Mucosa of rectum (tissue), 2 donors: ENCODE results near the gene LCN10.

ENCODE experiments used
- H3K27ac ChIP-seq, 2 donors: one replicate each; pipeline ENCODE4 v1.7.0; 2013; ENCODE audit warnings: inconsistent platforms in 2 of 2, low read depth in 2 of 2, low read length in 2 of 2
- H3K27me3 ChIP-seq, 2 donors: one replicate each; pipeline ENCODE4 v1.7.0; 2013; ENCODE audit warnings: low read length in 2 of 2; ENCODE audit not compliant: control insufficient read depth in 2 of 2, insufficient read depth in 2 of 2
- H3K36me3 ChIP-seq, 2 donors: one replicate each; pipeline ENCODE4 v1.7.0; 2013; ENCODE audit warnings: low read length in 2 of 2; ENCODE audit not compliant: control insufficient read depth in 2 of 2, insufficient read depth in 2 of 2
- H3K4me1 ChIP-seq, 2 donors: one replicate each; pipeline ENCODE4 v1.7.0; 2013; ENCODE audit warnings: low read length in 2 of 2, mild to moderate bottlenecking in 1 of 2; ENCODE audit not compliant: control insufficient read depth in 2 of 2, insufficient read depth in 2 of 2
- H3K4me3 ChIP-seq, 2 donors: one replicate each; pipeline ENCODE4 v1.7.0; 2013; ENCODE audit warnings: low read length in 2 of 2
- H3K9ac ChIP-seq, 2 donors: one replicate each; pipeline ENCODE4 v1.7.0; 2013; ENCODE audit warnings: low read length in 2 of 2, low read depth in 1 of 2, mild to moderate bottlenecking in 1 of 2
- H3K9me3 ChIP-seq, 2 donors: one replicate each; pipeline ENCODE4 v1.7.0; 2013; ENCODE audit warnings: low read length in 2 of 2; ENCODE audit not compliant: control insufficient read depth in 2 of 2
- donor health status: healthy.
- donor health status: Normal muscosa, but diverticular disease.

LCN10 gene

DNA sequence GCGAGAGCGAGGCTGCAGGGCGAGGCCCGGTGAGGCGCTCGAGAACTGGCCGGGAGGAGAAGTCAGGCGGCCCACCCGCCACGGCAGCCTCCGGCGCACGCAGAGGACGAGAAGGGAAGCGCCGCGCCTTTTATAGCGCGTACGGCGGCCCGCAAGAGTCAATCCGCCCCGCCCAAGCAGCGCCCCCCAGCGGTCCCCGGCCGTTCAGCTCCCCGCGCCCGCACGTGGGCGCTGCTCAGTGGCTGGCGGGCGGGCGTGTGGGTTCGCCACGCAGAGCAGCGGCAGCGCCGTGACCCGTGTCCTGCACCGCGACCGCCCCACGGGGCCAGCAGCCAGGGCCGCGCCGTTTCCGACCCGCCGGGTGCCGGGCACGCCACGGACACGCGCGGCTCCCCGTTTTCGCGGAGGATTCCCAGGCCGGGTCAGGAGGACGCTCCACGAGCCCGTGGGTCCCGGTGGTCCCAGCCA, 14.6 kb downstream of the LCN10 start:
- peak overlapping the region; percentile 67 to 96 for H3K4me3 ChIP-seq
- H3K4me1 ChIP-seq: peaks cover 28% of the 10 kb centered on the region in 2 donors
- H3K36me3 ChIP-seq: peaks cover 24 to 29% of the 10 kb centered on the region in 2 donors
- H3K27ac ChIP-seq: peak overlapping the region in 1 of 2 donors; percentile 43
- H3K9me3 ChIP-seq: no peaks in the 10 kb centered on the region
- peak overlapping the region; percentile 67 to 88 for H3K9ac ChIP-seq
- no peaks in the 10 kb centered on the region for H3K27me3 ChIP-seq

DNA sequence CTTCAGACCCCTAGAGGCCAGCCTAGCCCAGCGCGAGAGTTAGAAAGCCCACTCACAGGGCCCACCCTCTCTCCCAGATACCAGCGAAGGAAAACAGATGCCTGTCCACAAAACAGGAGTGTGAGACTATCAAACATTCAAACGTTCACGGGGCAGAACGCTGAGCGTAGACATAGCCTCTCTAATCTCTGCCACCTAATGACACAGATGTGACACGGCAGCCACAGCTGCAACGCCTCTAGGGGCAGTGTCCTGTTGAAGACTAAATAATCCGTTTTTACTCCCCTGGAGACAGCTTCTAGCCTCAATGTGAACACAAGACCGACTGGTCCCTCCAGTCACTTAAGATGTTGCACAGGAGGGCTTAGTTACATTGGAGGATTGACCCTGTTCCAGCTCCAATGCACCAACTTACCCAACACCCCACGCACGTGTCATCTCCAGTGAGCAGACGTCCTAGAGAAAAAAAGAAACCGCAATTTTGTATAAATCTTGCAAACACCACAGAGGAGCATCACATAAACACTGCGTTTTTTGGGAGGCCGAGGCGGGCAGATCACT, 16.0 kb downstream of the LCN10 start:
- Histone ChIP-seq H3K9me3 (no peaks in the 10 kb centered on the region), H3K27me3 (no peaks in the 10 kb centered on the region), H3K27ac (no peak overlapping the region), H3K4me1 (peaks cover 28% of the 10 kb centered on the region in 2 donors), H3K4me3 (peak overlapping the region; percentile 67 to 96), H3K9ac (peak overlapping the region; percentile 67 to 88), H3K36me3 (peaks cover 33 to 36% of the 10 kb centered on the region in 2 donors)

DNA sequence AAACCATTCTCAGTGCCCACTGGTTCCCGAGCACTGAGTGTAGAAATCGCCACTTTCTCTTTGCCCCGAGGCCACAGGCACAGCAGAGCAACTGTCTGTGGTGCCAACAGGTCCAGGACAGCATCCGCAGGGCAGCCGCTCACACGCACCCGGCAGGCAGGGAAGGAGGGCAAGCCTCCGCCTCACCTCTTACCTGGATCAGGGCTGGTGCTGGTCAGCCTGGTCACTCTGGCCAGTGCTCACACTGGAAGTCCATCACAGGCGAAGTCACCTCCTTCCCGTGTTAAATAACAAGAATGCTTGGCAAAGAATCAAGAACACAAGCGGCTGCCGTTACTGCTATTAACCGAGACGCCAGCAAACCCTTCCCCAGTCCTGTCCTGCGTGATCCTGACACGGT, 16.6 kb downstream of the LCN10 start:
- Histone ChIP-seq H3K9ac (no peak overlapping the region), H3K4me1 (peaks cover 28% of the 10 kb centered on the region in 2 donors), H3K9me3 (no peaks in the 10 kb centered on the region), H3K27ac (no peak overlapping the region), H3K27me3 (no peaks in the 10 kb centered on the region), H3K36me3 (peaks cover 33 to 38% of the 10 kb centered on the region in 2 donors), H3K4me3 (peak overlapping the region; percentile 67 to 96)

DNA sequence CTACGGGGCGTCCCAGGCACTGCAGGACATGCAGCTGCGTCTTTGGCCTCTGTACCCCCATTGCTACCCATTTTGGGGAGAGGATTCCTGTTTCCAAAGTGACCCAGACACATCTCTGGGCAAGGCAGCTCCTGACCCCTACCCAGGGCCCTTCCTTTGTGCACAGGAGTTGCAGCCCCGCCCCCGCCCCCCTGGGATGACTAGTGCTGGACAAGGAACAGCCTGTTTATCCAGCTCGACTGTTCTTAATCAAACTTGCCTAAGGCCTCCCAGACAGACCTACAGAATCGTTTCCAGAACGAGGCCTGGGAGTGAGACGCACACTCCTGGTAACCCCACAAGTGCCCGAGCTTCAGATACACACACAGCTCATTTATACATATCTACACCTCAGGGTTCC, 17.1 kb downstream of the LCN10 start:
- Histone ChIP-seq H3K4me1 (peaks cover 28% of the 10 kb centered on the region in 2 donors), H3K27me3 (no peaks in the 10 kb centered on the region), H3K9ac (no peak overlapping the region), H3K4me3 (peak overlapping the region in 1 of 2 donors; percentile 96), H3K9me3 (no peaks in the 10 kb centered on the region), H3K27ac (no peak overlapping the region), H3K36me3 (peaks cover 33 to 38% of the 10 kb centered on the region in 2 donors)

DNA sequence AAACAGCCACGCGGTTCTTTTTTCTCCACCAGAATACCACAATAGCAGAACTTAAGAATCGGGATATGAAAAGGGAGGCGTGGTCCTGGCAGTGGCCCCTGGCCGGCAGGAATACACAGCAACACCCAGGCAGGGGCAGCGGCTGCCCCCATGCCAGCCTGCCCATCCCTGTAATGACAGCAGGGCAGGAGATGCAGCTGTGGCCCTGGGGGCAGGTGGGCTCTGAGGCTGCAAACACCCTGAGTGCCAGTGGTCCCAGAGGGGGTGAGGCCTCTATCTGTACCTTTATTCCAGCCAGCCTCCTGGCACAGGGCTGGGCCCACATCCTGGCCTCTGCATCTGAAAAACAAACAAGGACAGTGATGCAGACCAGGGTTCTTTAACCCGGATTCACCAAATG, 18.0 kb downstream of the LCN10 start:
- no peaks in the 10 kb centered on the region for H3K9me3 ChIP-seq
- H3K36me3 ChIP-seq: peaks cover 33 to 38% of the 10 kb centered on the region in 2 donors
- H3K9ac ChIP-seq: no peak overlapping the region
- H3K4me1 ChIP-seq: peaks cover 28% of the 10 kb centered on the region in 2 donors
- H3K27ac ChIP-seq: no peak overlapping the region
- no peak overlapping the region for H3K4me3 ChIP-seq
- H3K27me3 ChIP-seq: peaks cover 0 to 5% of the 10 kb centered on the region in 2 donors

DNA sequence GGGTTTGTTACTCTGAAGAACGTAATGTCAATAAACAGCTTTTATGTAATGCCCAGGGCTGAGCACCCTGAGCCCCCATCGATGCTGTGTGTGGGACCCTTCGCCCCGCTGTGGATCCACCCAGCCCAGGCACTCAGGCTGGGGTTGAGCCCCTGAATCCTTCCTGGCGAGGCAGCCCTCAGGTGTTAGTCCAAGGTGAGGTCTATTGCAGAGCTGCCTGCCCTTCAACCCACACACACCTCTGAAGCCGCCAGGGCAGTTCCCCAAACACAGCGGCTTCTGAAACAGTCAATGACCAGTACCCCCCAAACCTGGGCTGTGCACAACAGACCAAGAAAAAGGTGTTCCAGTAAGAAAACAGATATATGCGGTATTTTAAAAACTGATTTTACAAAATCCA, 18.8 kb downstream of the LCN10 start:
- Histone ChIP-seq H3K27ac (no peak overlapping the region), H3K27me3 (peaks cover 0 to 5% of the 10 kb centered on the region in 2 donors), H3K36me3 (peaks cover 33 to 38% of the 10 kb centered on the region in 2 donors), H3K4me1 (peaks cover 28 to 30% of the 10 kb centered on the region in 2 donors), H3K4me3 (no peak overlapping the region), H3K9ac (no peak overlapping the region), H3K9me3 (no peaks in the 10 kb centered on the region)

DNA sequence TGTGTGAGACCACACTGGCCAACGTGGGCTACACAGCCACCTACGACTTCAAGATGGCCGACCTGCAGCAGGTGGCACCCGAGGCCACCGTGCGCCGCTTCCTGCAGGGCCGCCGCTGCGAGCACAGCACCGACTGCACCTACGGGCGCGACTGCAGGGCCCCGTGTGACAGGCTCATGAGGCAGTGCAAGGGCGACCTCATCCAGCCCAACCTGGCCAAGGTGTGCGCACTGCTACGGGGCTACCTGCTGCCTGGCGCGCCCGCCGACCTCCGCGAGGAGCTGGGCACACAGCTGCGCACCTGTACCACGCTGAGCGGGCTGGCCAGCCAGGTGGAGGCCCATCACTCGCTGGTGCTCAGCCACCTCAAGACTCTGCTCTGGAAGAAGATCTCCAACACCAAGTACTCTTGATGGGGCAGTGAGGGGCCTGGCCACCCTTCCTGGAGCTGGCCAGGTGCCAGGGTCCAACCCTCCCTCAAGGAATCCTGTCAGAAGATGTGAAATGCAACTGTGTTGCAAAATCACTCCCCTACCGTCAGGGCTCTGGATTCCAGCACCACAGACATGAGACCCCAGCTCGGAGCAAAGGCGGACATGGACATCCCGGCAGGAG, 19.3 kb downstream of the LCN10 start:
- peaks cover 23 to 25% of the 10 kb centered on the region in 2 donors for H3K4me1 ChIP-seq
- peaks cover 33 to 38% of the 10 kb centered on the region in 2 donors for H3K36me3 ChIP-seq

DNA sequence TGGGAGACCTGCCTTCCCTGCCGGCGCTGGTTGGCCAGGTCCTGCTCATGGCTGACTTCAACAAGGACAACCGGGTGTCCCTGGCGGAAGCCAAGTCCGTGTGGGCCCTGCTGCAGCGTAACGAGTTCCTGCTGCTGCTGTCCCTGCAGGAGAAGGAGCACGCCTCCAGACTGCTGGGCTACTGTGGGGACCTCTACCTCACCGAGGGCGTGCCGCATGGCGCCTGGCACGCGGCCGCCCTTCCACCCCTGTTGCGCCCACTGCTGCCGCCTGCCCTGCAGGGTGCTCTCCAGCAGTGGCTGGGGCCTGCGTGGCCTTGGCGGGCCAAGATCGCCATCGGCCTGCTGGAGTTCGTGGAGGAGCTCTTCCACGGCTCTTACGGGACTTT, 19.8 kb downstream of the LCN10 start:
- Histone ChIP-seq H3K4me3 (no peak overlapping the region), H3K27ac (no peak overlapping the region), H3K9ac (no peak overlapping the region), H3K9me3 (no peaks in the 10 kb centered on the region), H3K27me3 (peaks cover 5 to 12% of the 10 kb centered on the region in 2 donors), H3K4me1 (peaks cover 20 to 23% of the 10 kb centered on the region in 2 donors), H3K36me3 (peaks cover 33 to 38% of the 10 kb centered on the region in 2 donors)

More for the DNA sequence above, 19.3 kb downstream of the LCN10 start:
- H3K9ac ChIP-seq: no peak overlapping the region
- H3K9me3 ChIP-seq: no peaks in the 10 kb centered on the region
- H3K4me3 ChIP-seq: no peak overlapping the region
- peaks cover 2 to 9% of the 10 kb centered on the region in 2 donors for H3K27me3 ChIP-seq
- no peak overlapping the region for H3K27ac ChIP-seq

DNA sequence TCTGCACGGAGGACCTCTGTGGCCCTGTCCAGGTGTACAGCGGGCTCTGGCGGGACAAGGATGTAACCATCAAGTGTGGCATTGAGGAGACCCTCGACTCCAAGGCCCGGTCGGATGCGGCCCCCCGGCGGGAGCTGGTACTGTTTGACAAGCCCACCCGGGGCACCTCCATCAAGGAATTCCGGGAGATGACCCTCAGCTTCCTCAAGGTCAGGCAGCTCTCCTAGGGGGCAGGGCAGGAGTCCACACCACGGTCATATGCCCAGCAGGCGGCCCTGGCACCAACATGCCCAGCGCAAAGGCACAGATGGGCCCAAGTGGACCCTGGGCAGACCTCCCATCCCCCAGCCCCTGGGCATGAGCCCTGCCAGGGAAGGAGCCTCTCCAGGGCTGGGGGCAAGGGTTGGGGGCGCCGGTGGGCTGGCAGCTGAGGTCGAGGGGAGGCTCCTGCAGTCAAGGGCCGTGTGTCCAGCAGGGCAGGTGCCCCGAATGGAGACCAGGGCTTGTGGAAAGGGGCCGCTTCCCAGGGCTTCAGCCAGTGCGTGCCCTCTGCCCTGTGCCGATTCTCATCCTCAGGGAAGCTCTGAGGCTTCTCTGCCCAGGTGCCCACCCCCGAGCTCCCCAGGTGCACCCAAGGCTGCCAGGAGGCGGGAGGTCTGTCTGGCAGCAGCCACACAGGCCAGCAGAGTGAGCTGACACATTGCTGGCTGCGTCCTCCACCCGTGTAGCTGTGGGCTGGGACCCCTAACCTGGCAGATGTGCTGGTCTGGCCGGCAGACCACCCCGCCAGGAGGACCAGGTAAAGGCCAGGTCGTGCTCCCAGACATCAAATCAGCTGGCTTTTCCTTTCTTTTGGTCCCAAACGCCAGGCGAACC, 20.4 kb downstream of the LCN10 start:
- H3K27ac ChIP-seq: no peak overlapping the region
- peaks cover 18 to 19% of the 10 kb centered on the region in 2 donors for H3K4me1 ChIP-seq
- H3K4me3 ChIP-seq: no peak overlapping the region

More for the DNA sequence above, 20.4 kb downstream of the LCN10 start:
- Histone ChIP-seq H3K9ac (no peak overlapping the region), H3K27me3 (peaks cover 5 to 12% of the 10 kb centered on the region in 2 donors), H3K36me3 (peaks cover 33 to 38% of the 10 kb centered on the region in 2 donors), H3K9me3 (no peaks in the 10 kb centered on the region)
